Measurements from ENCODE around the gene TYROBP.
A peak's percentile ranks its signal among the peaks of the same experiment; 100 is the strongest.
"Not testable (repeated sequence)": the region's sequence is repeated elsewhere in the genome, so short reads cannot be mapped to it uniquely, and the experiment has no call there.

The TYROBP gene

DNA sequence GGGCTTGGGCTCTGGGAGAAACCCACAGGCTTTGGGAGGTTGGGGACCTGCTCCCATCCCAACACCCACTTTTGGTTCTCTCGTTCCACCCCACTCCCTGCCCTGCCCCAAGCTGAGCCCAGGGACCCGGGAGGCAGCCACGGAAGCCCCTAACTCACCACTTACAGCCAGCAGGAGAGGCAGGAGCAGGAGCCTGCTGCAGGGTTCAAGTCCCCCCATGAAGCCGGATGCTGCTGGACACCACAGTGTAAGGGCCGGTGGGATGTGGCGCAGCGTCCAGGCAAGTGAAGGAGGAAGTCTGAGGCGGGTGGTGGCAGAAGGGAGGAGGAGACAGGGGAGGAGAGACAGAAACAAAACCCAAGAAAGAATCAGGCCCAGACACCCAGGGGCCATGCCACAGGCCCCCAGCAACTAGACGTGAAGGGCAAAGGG, at the start of gene TYROBP:
Gene TYROBP (minus strand): TSS at position 286 of the 432 bp plus-strand sequence. CDS start 67 bp downstream, at position 219.
- DNase-seq, result no peak

- not testable (repeated sequence) for DNase-seq
These were observed 49.3 kb upstream of the TYROBP start for GRCh38 chr19:35957411-35957810.

GRCh38 chr19:35955881-35956634, 48.0 kb upstream of the TYROBP start:
- DNase-seq, result no peak

DNA sequence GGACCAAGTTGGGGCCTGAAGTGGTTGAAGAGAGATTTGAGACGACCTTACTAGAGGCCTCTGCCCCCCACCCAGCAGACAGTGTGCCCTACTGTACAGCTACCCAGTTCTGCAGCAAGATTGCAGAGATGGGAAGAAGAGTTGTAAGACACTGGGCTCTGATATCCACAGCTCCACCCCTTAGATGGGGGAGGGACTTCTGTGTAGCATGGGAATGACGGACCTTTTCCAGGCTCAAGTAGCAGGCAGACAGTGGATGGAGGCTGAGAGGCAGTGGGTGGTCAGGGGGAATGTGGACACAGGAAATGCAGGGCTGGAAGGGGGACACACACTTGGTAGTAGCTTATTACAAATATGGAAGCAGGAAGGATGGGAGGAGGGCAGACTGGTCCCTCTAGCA, 41.0 kb upstream of the TYROBP start:
- no peak for DNase-seq

DNA sequence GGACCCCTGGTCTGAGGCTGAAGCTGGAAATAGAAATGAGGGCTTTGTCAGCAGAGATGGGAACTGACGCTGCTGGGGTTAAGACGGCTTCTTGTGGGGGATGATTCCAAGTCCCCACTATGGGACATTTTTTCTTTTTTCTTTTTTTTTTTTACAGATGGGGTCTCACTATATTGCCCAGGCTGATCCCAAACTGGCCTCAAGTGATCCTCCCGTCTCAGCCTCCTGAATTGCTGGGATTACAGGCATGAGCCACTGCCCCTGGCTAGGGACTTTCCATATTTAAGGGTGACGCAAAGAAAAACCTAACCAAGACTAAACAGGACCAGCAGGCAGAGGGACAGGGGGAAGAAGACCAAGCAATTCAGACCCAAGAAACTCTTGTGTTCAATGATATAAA, 38.1 kb upstream of the TYROBP start:
- no peak for DNase-seq

GRCh38 chr19:35945121-35945790, 37.2 kb upstream of the TYROBP start:
- DNase-seq, result no peak

DNA sequence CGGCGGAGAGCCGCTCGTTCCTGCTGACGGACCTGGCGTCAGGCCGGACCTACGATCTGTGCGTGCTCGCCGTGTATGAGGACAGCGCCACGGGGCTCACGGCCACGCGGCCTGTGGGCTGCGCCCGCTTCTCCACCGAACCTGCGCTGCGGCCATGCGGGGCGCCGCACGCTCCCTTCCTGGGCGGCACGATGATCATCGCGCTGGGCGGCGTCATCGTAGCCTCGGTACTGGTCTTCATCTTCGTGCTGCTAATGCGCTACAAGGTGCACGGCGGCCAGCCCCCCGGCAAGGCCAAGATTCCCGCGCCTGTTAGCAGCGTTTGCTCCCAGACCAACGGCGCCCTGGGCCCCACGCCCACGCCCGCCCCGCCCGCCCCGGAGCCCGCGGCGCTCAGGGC, 36.5 kb upstream of the TYROBP start:
- DNase-seq, result no peak

GRCh38 chr19:35943321-35944301, 35.5 kb upstream of the TYROBP start:
- DNase-seq, result no peak

GRCh38 chr19:35942235-35942634, 34.1 kb upstream of the TYROBP start:
- DNase-seq, result no peak

DNA sequence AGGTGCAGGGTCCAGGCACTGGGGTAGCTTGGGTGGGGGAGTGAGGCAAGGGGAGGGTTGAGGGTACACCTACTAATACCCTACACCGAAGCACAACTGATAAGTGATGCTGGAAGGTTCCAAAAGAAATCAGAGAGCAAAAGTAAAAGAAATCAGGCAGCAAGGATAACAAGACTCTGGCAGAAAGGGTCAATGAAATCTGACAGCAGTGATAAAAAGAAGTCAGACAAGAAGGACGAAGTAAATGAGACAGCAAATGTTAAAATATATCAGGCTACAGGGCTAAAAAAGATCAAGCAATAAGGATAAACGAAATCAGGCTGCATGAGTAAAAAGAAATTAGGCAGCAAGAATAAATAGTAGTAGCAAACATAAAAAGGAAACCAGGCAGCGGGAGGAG, 32.7 kb upstream of the TYROBP start:
- DNase-seq, result no peak

DNA sequence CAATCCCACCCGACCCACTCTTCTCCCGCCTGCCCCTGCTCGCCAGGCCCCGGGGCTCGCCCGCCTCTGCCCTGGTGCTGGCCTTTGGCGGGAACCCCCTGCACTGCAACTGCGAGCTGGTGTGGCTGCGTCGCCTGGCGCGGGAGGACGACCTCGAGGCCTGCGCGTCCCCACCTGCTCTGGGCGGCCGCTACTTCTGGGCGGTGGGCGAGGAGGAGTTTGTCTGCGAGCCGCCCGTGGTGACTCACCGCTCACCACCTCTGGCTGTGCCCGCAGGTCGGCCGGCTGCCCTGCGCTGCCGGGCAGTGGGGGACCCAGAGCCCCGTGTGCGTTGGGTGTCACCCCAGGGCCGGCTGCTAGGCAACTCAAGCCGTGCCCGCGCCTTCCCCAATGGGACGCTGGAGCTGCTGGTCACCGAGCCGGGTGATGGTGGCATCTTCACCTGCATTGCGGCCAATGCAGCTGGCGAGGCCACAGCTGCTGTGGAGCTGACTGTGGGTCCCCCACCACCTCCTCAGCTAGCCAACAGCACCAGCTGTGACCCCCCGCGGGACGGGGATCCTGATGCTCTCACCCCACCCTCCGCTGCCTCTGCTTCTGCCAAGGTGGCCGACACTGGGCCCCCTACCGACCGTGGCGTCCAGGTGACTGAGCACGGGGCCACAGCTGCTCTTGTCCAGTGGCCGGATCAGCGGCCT, 32.1 kb upstream of the TYROBP start:
- DNase-seq, result no peak

DNA sequence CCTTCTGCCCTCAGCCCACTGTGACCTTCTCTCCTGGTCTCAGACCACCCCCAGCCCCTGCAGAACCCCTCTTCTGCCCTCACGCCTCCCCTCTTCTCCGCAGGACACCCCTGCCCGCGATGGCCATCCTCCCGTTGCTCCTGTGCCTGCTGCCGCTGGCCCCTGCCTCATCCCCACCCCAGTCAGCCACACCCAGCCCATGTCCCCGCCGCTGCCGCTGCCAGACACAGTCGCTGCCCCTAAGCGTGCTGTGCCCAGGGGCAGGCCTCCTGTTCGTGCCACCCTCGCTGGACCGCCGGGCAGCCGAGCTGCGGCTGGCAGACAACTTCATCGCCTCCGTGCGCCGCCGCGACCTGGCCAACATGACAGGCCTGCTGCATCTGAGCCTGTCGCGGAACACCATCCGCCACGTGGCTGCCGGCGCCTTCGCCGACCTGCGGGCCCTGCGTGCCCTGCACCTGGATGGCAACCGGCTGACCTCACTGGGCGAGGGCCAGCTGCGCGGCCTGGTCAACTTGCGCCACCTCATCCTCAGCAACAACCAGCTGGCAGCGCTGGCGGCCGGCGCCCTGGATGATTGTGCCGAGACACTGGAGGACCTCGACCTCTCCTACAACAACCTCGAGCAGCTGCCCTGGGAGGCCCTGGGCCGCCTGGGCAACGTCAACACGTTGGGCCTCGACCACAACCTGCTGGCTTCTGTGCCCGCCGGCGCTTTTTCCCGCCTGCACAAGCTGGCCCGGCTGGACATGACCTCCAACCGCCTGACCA, 31.4 kb upstream of the TYROBP start:
- no peak for DNase-seq

DNA sequence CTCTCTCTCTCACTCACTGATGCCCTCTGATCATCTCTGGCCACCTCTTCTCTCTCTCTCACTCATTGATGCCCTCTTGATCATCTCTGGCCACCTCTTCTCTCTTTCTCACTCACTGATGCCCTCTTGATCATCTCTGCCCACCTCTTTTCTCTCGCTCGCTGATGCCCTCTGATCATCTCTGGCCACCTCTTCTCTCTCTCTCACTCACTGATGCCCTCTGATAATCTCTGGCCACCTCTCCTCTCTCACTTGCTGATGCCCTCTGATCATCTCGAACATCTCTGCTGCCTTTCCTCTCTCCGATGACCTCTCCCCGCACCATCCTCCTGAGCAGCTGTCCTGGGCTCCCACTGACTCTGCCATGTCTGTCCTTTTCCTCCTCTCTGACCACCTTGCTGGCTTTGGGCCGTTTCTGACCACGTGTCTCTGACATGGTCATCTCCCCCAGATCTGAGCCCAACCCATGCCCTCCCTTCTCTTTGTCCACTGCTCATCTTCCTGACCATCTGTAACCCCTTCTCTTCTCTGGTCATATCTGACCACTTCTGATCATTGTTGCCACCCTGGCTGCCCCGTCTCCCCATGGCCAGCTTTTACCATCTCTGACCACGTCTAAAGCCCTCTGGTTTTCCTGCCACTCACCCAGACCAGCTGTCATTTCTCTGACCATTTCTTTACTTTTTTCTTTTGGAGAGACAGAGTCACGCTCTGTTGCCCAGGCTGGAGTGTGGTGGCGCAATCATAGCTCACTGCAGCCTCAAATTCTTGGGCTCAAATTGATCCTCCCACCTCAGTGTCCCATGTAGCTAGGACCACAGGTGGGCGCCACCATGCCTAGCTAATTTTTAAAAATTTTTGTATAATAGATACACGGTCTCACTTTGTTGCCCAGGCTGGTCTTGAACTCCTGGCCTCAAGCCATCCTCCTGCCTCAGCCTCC, 30.5 kb upstream of the TYROBP start:
- no peak for DNase-seq

DNA sequence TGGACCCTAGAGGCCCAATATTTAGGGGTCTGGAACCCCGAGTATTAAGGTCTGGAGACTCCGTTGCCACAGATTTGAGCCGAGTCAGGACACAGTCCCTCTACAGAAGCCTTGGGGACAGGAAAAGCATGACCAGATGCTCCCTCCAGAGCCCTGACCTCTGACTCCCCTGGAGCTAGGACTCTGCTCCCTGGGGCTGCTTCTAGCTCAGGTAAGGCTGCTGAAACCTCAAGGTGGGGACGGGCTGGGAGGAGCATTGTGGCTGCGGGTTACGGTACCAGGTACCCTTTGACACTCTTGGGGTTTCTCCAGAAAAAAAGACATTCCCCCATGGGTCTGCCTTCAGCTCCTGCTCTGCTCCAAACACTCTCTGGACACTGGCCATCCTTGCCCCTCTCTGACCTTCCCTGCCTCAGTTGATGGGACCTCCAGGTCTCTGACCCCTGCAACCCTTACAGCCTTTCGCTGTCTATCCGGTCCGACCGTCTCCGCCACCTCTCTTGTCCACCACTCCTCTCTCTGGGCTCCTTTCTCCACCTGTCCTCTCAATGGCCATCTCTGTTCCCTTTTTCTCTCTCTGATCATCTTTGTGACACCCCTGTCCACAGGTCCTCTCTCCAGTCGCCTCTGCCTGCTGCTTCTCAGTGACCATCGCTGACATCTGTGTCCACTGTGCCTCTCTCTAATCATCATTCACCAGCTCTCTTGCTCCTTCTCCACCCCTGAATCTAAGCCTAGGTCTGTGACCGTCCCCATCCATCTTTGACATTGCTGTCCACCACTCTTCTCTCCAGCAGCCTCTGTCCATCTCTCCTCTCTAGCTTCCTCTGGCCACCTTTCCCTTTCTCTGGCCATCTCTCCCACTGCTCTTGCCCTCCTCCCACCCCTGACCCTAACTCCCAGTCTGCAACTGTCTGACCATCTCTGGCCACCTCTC, 29.5 kb upstream of the TYROBP start:
- no peak for DNase-seq

- no peak for DNase-seq
These were observed 28.7 kb upstream of the TYROBP start for GRCh38 chr19:35936738-35937268.

- peak; percentile 78 for DNase-seq
These were observed 28.0 kb upstream of the TYROBP start, which contains the start of gene LRFN3 for GRCh38 chr19:35935911-35936737. Gene LRFN3, plus strand, starts transcription at chr19:35936374. Its CDS starts 3,052 bp downstream, at chr19:35939426.

GRCh38 chr19:35932291-35932936, 24.3 kb upstream of the TYROBP start:
- no peak for DNase-seq

GRCh38 chr19:35931874-35932202, 23.7 kb upstream of the TYROBP start:
- DNase-seq, result no peak

Data from fibroblast of skin of right biceps (primary cell).